ENCODE results near the gene TLR7.

DNA sequence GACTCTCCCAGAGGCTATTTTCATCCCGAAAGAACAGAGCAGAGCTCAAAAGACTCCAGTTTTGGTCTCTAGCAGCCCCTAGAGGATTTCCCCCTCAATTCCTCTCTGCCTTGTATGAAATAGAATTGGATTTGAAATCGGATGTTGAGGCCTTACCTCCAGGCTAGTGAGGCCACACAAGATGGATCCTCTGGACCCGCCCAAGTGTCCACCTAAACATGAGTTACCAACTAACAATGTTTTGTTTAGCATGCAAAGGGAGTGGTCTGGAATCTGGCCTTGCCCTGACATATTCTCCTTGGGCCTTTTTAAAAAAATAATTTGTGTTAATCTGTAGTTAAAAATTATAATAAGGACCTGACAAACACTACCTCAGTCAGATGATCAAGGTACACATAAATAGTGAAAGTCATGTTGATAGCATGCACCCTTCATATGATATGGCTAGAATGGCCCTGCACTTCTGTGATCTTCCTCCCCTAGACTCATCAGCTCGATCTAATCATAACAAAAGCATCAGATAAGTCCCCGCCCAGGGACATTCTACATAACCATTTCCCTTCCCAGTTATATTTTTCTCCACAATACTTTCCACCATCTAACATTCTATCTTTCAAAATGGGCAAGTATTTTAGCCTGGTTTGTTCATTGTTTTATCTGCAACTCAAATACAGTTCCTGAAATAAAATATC, 46.1 kb downstream of the TLR7 start:
- TF ChIP-seq, protein P1, sequence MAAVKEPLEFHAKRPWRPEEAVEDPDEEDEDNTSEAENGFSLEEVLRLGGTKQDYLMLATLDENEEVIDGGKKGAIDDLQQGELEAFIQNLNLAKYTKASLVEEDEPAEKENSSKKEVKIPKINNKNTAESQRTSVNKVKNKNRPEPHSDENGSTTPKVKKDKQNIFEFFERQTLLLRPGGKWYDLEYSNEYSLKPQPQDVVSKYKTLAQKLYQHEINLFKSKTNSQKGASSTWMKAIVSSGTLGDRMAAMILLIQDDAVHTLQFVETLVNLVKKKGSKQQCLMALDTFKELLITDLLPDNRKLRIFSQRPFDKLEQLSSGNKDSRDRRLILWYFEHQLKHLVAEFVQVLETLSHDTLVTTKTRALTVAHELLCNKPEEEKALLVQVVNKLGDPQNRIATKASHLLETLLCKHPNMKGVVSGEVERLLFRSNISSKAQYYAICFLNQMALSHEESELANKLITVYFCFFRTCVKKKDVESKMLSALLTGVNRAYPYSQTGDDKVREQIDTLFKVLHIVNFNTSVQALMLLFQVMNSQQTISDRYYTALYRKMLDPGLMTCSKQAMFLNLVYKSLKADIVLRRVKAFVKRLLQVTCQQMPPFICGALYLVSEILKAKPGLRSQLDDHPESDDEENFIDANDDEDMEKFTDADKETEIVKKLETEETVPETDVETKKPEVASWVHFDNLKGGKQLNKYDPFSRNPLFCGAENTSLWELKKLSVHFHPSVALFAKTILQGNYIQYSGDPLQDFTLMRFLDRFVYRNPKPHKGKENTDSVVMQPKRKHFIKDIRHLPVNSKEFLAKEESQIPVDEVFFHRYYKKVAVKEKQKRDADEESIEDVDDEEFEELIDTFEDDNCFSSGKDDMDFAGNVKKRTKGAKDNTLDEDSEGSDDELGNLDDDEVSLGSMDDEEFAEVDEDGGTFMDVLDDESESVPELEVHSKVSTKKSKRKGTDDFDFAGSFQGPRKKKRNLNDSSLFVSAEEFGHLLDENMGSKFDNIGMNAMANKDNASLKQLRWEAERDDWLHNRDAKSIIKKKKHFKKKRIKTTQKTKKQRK (IDR thresholded peaks at IDR 0.05; ENCODE audit: low read depth, low read length), result no peak
- TF ChIP-seq CTCF (IDR thresholded peaks at IDR 0.05 in 2 of 3, conservative IDR thresholded peaks at IDR 0.05 in 1 of 3; ENCODE audit: control insufficient read depth in 2 of 3, extremely low read depth in 1 of 3, insufficient read depth in 1 of 3, low read depth in 3 of 3, low read length in 3 of 3) (no peak), NBN (IDR thresholded peaks at IDR 0.05) (no peak), RAD21 (IDR thresholded peaks at IDR 0.05; ENCODE audit: insufficient read depth, low read depth, low read length) (no peak), SMC3 (IDR thresholded peaks at IDR 0.05; ENCODE audit: borderline replicate concordance, low read length) (no peak), CHD4 (IDR thresholded peaks at IDR 0.05) (no peak), MXI1 (IDR thresholded peaks at IDR 0.05; ENCODE audit: low read depth, low read length) (no peak), PML (IDR thresholded peaks at IDR 0.05; ENCODE audit: low read length) (no peak), GABPA (IDR thresholded peaks at IDR 0.05; ENCODE audit: low read depth) (no peak)

Data from GM12878 (cell line).